Fibroblast of mammary gland (primary cell): ENCODE data around the gene JAKMIP2.

Source experiments
- DNase-seq: peaks from one replicate; pipeline ENCODE4 v3.0.0-alpha.2; 2010; ENCODE audit warnings: low read depth
- H3K4me3 ChIP-seq: 2 replicates; pipeline ENCODE4 v1.5.1; 2011; ENCODE audit warnings: low read depth, mild to moderate bottlenecking, low read length, moderate library complexity; ENCODE audit not compliant: control insufficient read depth
- CTCF ChIP-seq: conservative IDR thresholded peaks from 2 replicates; pipeline ENCODE4 v1.5.1; 2011; ENCODE audit warnings: low read depth, low read length, inconsistent platforms; ENCODE audit not compliant: control insufficient read depth, insufficient read depth

The JAKMIP2 gene

GRCh38 chr5:147658293-147658932, 124.1 kb downstream of the JAKMIP2 start:
- no peak overlapping the region for H3K4me3 ChIP-seq
- DNase-seq = no peak
- no peak for TF ChIP-seq CTCF

- no peak for DNase-seq
- H3K4me3 ChIP-seq = no peak overlapping the region
- no peak for TF ChIP-seq CTCF
Measured at GRCh38 chr5:147648597-147648996, 133.9 kb downstream of the JAKMIP2 start.

GRCh38 chr5:147645197-147645596, 137.3 kb downstream of the JAKMIP2 start:
- no peak for TF ChIP-seq CTCF
- no peak overlapping the region for H3K4me3 ChIP-seq
- DNase-seq = no peak

- no peak for DNase-seq
- TF ChIP-seq CTCF = no peak
- no peak overlapping the region for H3K4me3 ChIP-seq
Measured at GRCh38 chr5:147644460-147644859, 138.1 kb downstream of the JAKMIP2 start.

- DNase-seq = peak; percentile 41
- TF ChIP-seq CTCF = no peak
- no peak overlapping the region for H3K4me3 ChIP-seq
Measured at GRCh38 chr5:147643142-147643541, 139.4 kb downstream of the JAKMIP2 start.

GRCh38 chr5:147642666-147643065, 139.9 kb downstream of the JAKMIP2 start:
- no peak overlapping the region for H3K4me3 ChIP-seq
- TF ChIP-seq CTCF = no peak
- DNase-seq = no peak

GRCh38 chr5:147639321-147639720, 143.2 kb downstream of the JAKMIP2 start:
- H3K4me3 ChIP-seq = no peak overlapping the region
- TF ChIP-seq CTCF = no peak
- no peak for DNase-seq
